IMR-90 (cell line): Measurements from ENCODE around the gene CDK11A. TPM values are rescaled to one million over a fixed set of nuclear protein-coding genes. Genes with fewer than 3 reads are reported as not detected.
"Not testable (repeated sequence)": the region's sequence is repeated elsewhere in the genome, so short reads cannot be mapped to it uniquely, and the experiment has no call there.

Experiments
- ATAC-seq: fragments of 200-7000 bp; cut with Tn5 transposase; 2 replicates; pipeline ENCODE4 v1.9.1; 2020; ENCODE audit warnings: low read depth, mild to moderate bottlenecking, moderate library complexity
- BruUV-seq: library from RNA; stranded (reverse); fragments of 400-500 nt; replicated peaks from 2 replicates; lab custom pipeline; 2021; lab: Mats Ljungman, UMichigan
- CTCF ChIA-PET: fragments of 300-600 bp; formaldehyde crosslinking; extraction: SDS; loops from one replicate; lab custom pipeline; 2021; ENCODE audit warnings: antibody characterized with exemption; lab: Yijun Ruan, JAX
- POLR2A ChIA-PET: fragments of 300-600 bp; sonication (Branson Sonifier 250); formaldehyde crosslinking; loops from one replicate; lab custom pipeline; 2022; ENCODE audit warnings: antibody characterized with exemption; ENCODE audit not compliant: unreplicated experiment; lab: Charles Lee
- DNase-seq: peaks from one replicate; pipeline ENCODE4 v3.0.0; 2013
- H2AFZ ChIP-seq: replicated peaks from 2 replicates; pipeline ENCODE3; 2013; ENCODE audit warnings: low read length, mild to moderate bottlenecking; ENCODE audit not compliant: poor library complexity
- H2AK5ac ChIP-seq: 2 replicates; pipeline ENCODE4 v1.6.1; 2013; ENCODE audit warnings: low read depth, low read length, inconsistent platforms
- H2AK9ac ChIP-seq: replicated peaks from 2 replicates; pipeline ENCODE3; 2013; ENCODE audit warnings: mild to moderate bottlenecking, low read depth, low read length, moderate library complexity; ENCODE audit not compliant: poor library complexity
- H2BK120ac ChIP-seq: 2 replicates; pipeline ENCODE4 v1.6.1; 2013; ENCODE audit warnings: low read depth, low read length, inconsistent platforms
- H2BK15ac ChIP-seq: 3 replicates; pipeline ENCODE4 v1.6.1; 2013; ENCODE audit warnings: low read depth, low read length, inconsistent platforms
- H2BK20ac ChIP-seq: 2 replicates; pipeline ENCODE4 v1.6.1; 2013; ENCODE audit warnings: low read depth, mild to moderate bottlenecking, inconsistent platforms, low read length, moderate library complexity
- H2BK5ac ChIP-seq: 2 replicates; pipeline ENCODE4 v1.6.1; 2013; ENCODE audit warnings: mild to moderate bottlenecking, low read depth, low read length, inconsistent platforms; ENCODE audit not compliant: poor library complexity, severe bottlenecking
- H3K14ac ChIP-seq: replicated peaks from 2 replicates; pipeline ENCODE4 v1.6.1; 2013; ENCODE audit warnings: low read depth, low read length, inconsistent platforms
- H3K18ac ChIP-seq: 2 replicates; pipeline ENCODE4 v1.6.1; 2013; ENCODE audit warnings: low read depth, low read length, control low read depth
- H3K23ac ChIP-seq: 2 replicates; pipeline ENCODE4 v1.6.1; 2013; ENCODE audit warnings: low read depth, low read length, inconsistent platforms
- H3K27ac ChIP-seq: 2 replicates; pipeline ENCODE4 v1.5.1; 2013; ENCODE audit warnings: mild to moderate bottlenecking, control low read depth, low read length; ENCODE audit not compliant: insufficient read depth
- H3K27me3 ChIP-seq: 2 replicates; pipeline ENCODE4 v1.6.1; 2013; ENCODE audit warnings: low read length; ENCODE audit not compliant: control insufficient read depth, insufficient read depth
- H3K36me3 ChIP-seq: 2 replicates; pipeline ENCODE4 v1.6.1; 2013; ENCODE audit warnings: low read length, mixed read lengths; ENCODE audit not compliant: control insufficient read depth, insufficient read depth
- H3K4ac ChIP-seq: 2 replicates; pipeline ENCODE4 v1.6.1; 2013; ENCODE audit warnings: low read depth, low read length, inconsistent platforms
- H3K4me1 ChIP-seq: 2 replicates; pipeline ENCODE4 v1.6.1; 2013; ENCODE audit warnings: low read length, mixed read lengths; ENCODE audit not compliant: control insufficient read depth, insufficient read depth
- H3K4me2 ChIP-seq: 2 replicates; pipeline ENCODE4 v1.6.1; 2013; ENCODE audit warnings: low read depth, mild to moderate bottlenecking, control low read depth, low read length, moderate library complexity
- H3K4me3 ChIP-seq: 2 replicates; pipeline ENCODE4 v1.5.1; 2013; ENCODE audit warnings: low read depth, mild to moderate bottlenecking, control low read depth, low read length, moderate library complexity; ENCODE audit not compliant: insufficient read depth
- H3K56ac ChIP-seq: 2 replicates; pipeline ENCODE4 v1.6.1; 2013; ENCODE audit warnings: low read length, inconsistent platforms; ENCODE audit not compliant: insufficient read depth; ENCODE audit errors: extremely low read depth
- H3K79me1 ChIP-seq, 2 experiments: 2 replicates each; pipeline ENCODE4 v1.6.1; 2013; ENCODE audit warnings: low read length in 2 of 2, inconsistent platforms in 1 of 2, low read depth in 1 of 2
- H3K9ac ChIP-seq: 2 replicates; pipeline ENCODE4 v1.6.1; 2013; ENCODE audit warnings: low read depth, low read length, control low read depth
- H3K9me1 ChIP-seq: 2 replicates; pipeline ENCODE4 v1.6.1; 2013; ENCODE audit warnings: low read length, inconsistent platforms; ENCODE audit not compliant: insufficient read depth
- H3K9me3 ChIP-seq: 2 replicates; pipeline ENCODE4 v1.6.1; 2013; ENCODE audit warnings: low read length; ENCODE audit not compliant: control insufficient read depth, insufficient read depth
- H4K20me1 ChIP-seq: 2 replicates; pipeline ENCODE4 v1.6.1; 2013; ENCODE audit warnings: low read length, inconsistent platforms; ENCODE audit not compliant: insufficient read depth
- H4K5ac ChIP-seq: 2 replicates; pipeline ENCODE4 v1.6.1; 2013; ENCODE audit warnings: mild to moderate bottlenecking, low read depth, low read length, control low read depth
- H4K8ac ChIP-seq, 2 experiments: 2 replicates each; pipeline ENCODE4 v1.6.1; 2013; ENCODE audit warnings: low read depth in 2 of 2, low read length in 2 of 2, control low read depth in 1 of 2, inconsistent platforms in 1 of 2
- H4K91ac ChIP-seq: 2 replicates; pipeline ENCODE4 v1.6.1; 2013; ENCODE audit warnings: low read depth, low read length, inconsistent platforms; ENCODE audit not compliant: insufficient read depth
- WGBS, 2 experiments: methylation state at CpG; one replicate each; pipeline versions ENCODE4 v1.1.5 to v1.1.7; 2013; ENCODE audit warnings: missing lambda C conversion rate in 2 of 2; ENCODE audit not compliant: insufficient read length in 1 of 2; ENCODE audit errors: extremely low coverage in 2 of 2; 5-methylcytosine and 5-hydroxymethylcytosine counted together
- dilution Hi-C: fragments of 300-500 bp; cut with HindIII; formaldehyde crosslinking; loops from one replicate; pipeline ENCODE4 v1.14.3; 2018; ENCODE audit warnings: low sequenced_read_pairs; ENCODE audit not compliant: unreplicated experiment
- in situ Hi-C: fragments of 300-500 bp; cut with MboI; formaldehyde crosslinking; loops from 3 replicates; pipeline ENCODE4 v1.14.3; 2019; ENCODE audit warnings: low sequenced_read_pairs, inconsistent platforms, mixed read lengths
- intact Hi-C: fragments of 100-400 bp; cut with micrococcal nuclease; formaldehyde crosslinking; loops from 2 replicates; pipeline ENCODE4 v1.10.0; 2022
- polyA plus RNA-seq, 3 experiments: library from polyadenylated mRNA; depleted of rRNA; stranded (reverse); fragments of >200 nt; gene quantifications; 2 replicates each; pipeline ENCODE4 v1.2.3, GENCODE V29; 2012; ENCODE audit warnings: low replicate concordance in 1 of 3
- total RNA-seq: library from RNA; depleted of rRNA; stranded (reverse); fragments of >200 nt; gene quantifications from 2 replicates; pipeline ENCODE4 v1.2.3, GENCODE V29; 2012

The CDK11A gene
- total and polyA plus RNA-seq, 2 of the 4 experiments (the other 2 are of a cell fraction), result 1.8 to 20.0 TPM

GRCh38 chr1:1707241-1707640 lies 16.9 kb downstream of the CDK11A start:
- H2AK5ac ChIP-seq, H3K23ac ChIP-seq, H3K18ac ChIP-seq, in situ Hi-C loops, H3K27me3 ChIP-seq, H3K9me3 ChIP-seq, BruUV-seq, H4K91ac ChIP-seq, H3K79me1 ChIP-seq, H4K8ac ChIP-seq, H3K9me1 ChIP-seq, H2BK20ac ChIP-seq, H2BK120ac ChIP-seq, H3K27ac ChIP-seq, CTCF ChIA-PET, H3K4me3 ChIP-seq, H3K36me3 ChIP-seq, H3K4me1 ChIP-seq, H2BK15ac ChIP-seq, dilution Hi-C loops, H3K9ac ChIP-seq, H4K5ac ChIP-seq, H3K14ac ChIP-seq, H3K4me2 ChIP-seq, ATAC-seq, DNase-seq, H2AK9ac ChIP-seq, H4K20me1 ChIP-seq, POLR2A ChIA-PET, intact Hi-C loops, H2BK5ac ChIP-seq, H3K4ac ChIP-seq, H3K56ac ChIP-seq, H2AFZ ChIP-seq: not testable (repeated sequence)
- WGBS, 2 experiments, result no CpG with 5 or more reads among the region's 23 CpGs

- BruUV-seq, H2BK20ac ChIP-seq, H3K36me3 ChIP-seq, H3K9me3 ChIP-seq, H2AK9ac ChIP-seq, H3K56ac ChIP-seq, H3K23ac ChIP-seq, H3K18ac ChIP-seq, POLR2A ChIA-PET, H2BK15ac ChIP-seq, intact Hi-C loops, H2BK5ac ChIP-seq, H3K14ac ChIP-seq, dilution Hi-C loops, H3K27ac ChIP-seq, H3K4ac ChIP-seq, ATAC-seq, H2AFZ ChIP-seq, in situ Hi-C loops, H3K79me1 ChIP-seq, H4K20me1 ChIP-seq, H3K4me3 ChIP-seq, H4K91ac ChIP-seq, H4K8ac ChIP-seq, CTCF ChIA-PET, H3K9ac ChIP-seq, H3K4me2 ChIP-seq, H4K5ac ChIP-seq, H3K9me1 ChIP-seq, H3K27me3 ChIP-seq, H3K4me1 ChIP-seq, H2AK5ac ChIP-seq, DNase-seq, H2BK120ac ChIP-seq: not testable (repeated sequence)
- no CpG with 5 or more reads among the region's 10 CpGs for whole genome bisulfite sequencing, 2 experiments
Observed at GRCh38 chr1:1705623-1706022, 18.5 kb downstream of the CDK11A start.
